Measurements from ENCODE around the gene SMYD3. TPM values are rescaled to one million over a fixed set of nuclear protein-coding genes. Genes with fewer than 3 reads are reported as not detected.

The SMYD3 gene
- total RNA-seq, 1 donor from 2014 or later, result 22.3 TPM

GRCh38 chr1:246544001-246544400, 36.9 kb upstream of the SMYD3 start:
- TF ChIP-seq CTCF (IDR thresholded peaks at IDR 0.05) (no peak), POLR2A (IDR thresholded peaks at IDR 0.05) (no peak), POLR2AphosphoS5 (IDR thresholded peaks at IDR 0.05; ENCODE audit: insufficient read depth in 1 of 2, low read depth in 1 of 2) (no peak)
- intact Hi-C loops (cut with DNase I), result no loop called here
- DNase-seq (ENCODE audit: extremely low spot score in 2 of 2), result no peak
- no peak overlapping the region for H3K27ac ChIP-seq
- peaks cover 2 to 67% of the 10 kb centered on the region in 2 donors for H3K36me3 ChIP-seq
- H3K27me3 ChIP-seq, result no peaks in the 10 kb centered on the region
- no peaks in the 10 kb centered on the region for H3K9me3 ChIP-seq
- no peaks in the 10 kb centered on the region for H3K4me1 ChIP-seq
- H3K4me3 ChIP-seq, result no peak overlapping the region

GRCh38 chr1:246540738-246541491, 33.8 kb upstream of the SMYD3 start:
- Histone ChIP-seq H3K27me3 (no peaks in the 10 kb centered on the region), H3K36me3 (peaks cover 0 to 42% of the 10 kb centered on the region in 2 donors), H3K4me1 (no peaks in the 10 kb centered on the region), H3K27ac (no peak overlapping the region), H3K9me3 (no peaks in the 10 kb centered on the region), H3K4me3 (no peak overlapping the region)
- TF ChIP-seq CTCF (IDR thresholded peaks at IDR 0.05) (no peak), POLR2AphosphoS5 (IDR thresholded peaks at IDR 0.05; ENCODE audit: insufficient read depth in 1 of 2, low read depth in 1 of 2) (no peak), POLR2A (IDR thresholded peaks at IDR 0.05) (no peak)
- intact Hi-C loops (cut with DNase I), result no loop called here
- no peak for DNase-seq (ENCODE audit: extremely low spot score in 2 of 2)

GRCh38 chr1:246537887-246538286, 30.8 kb upstream of the SMYD3 start:
- DNase-seq (ENCODE audit: extremely low spot score in 2 of 2), result no peak
- H3K27me3 ChIP-seq, result no peaks in the 10 kb centered on the region
- TF ChIP-seq CTCF (IDR thresholded peaks at IDR 0.05) (no peak), POLR2AphosphoS5 (IDR thresholded peaks at IDR 0.05; ENCODE audit: insufficient read depth in 1 of 2, low read depth in 1 of 2) (no peak), POLR2A (IDR thresholded peaks at IDR 0.05) (no peak)
- no peaks in the 10 kb centered on the region for H3K4me1 ChIP-seq
- no peaks in the 10 kb centered on the region for H3K9me3 ChIP-seq
- no peak overlapping the region for H3K4me3 ChIP-seq
- H3K27ac ChIP-seq, result no peak overlapping the region
- intact Hi-C loops (cut with DNase I), result no loop called here
- peaks cover 0 to 22% of the 10 kb centered on the region in 2 donors for H3K36me3 ChIP-seq

GRCh38 chr1:246537441-246537840, 30.4 kb upstream of the SMYD3 start:
- Histone ChIP-seq H3K4me1 (no peaks in the 10 kb centered on the region), H3K27ac (no peak overlapping the region), H3K27me3 (no peaks in the 10 kb centered on the region), H3K36me3 (peaks cover 0 to 22% of the 10 kb centered on the region in 2 donors), H3K9me3 (no peaks in the 10 kb centered on the region), H3K4me3 (no peak overlapping the region)
- DNase-seq (ENCODE audit: extremely low spot score in 2 of 2), result no peak
- TF ChIP-seq CTCF (IDR thresholded peaks at IDR 0.05), result no peak
- intact Hi-C loops (cut with DNase I), result no loop called here

GRCh38 chr1:246534114-246534513, 27.0 kb upstream of the SMYD3 start:
- Histone ChIP-seq H3K36me3 (no peaks in the 10 kb centered on the region), H3K9me3 (peaks cover 6% of the 10 kb centered on the region), H3K27ac (no peak overlapping the region), H3K27me3 (no peaks in the 10 kb centered on the region), H3K4me3 (no peak overlapping the region), H3K4me1 (no peaks in the 10 kb centered on the region)
- TF ChIP-seq POLR2AphosphoS5 (IDR thresholded peaks at IDR 0.05; ENCODE audit: insufficient read depth in 1 of 2, low read depth in 1 of 2) (no peak), POLR2A (IDR thresholded peaks at IDR 0.05) (no peak), CTCF (IDR thresholded peaks at IDR 0.05) (no peak)
- no peak for DNase-seq (ENCODE audit: extremely low spot score in 2 of 2)
- intact Hi-C loops (cut with DNase I), result no loop called here
